OCI-M1 (cell line): ENCODE measurements around the gene STX17.
"Not testable (repeated sequence)": the region's sequence is repeated elsewhere in the genome, so short reads cannot be mapped to it uniquely, and the experiment has no call there.

ENCODE experiments used
- DNase-seq: peaks from one replicate; lab custom pipeline; 2025; lab: John Stamatoyannopoulos, UW

The STX17 gene

GRCh38 chr9:99967457-99967856 is 61.0 kb downstream of the STX17 start:
- no peak for DNase-seq

GRCh38 chr9:99970481-99970880 is 64.0 kb downstream of the STX17 start:
- DNase-seq, result no peak

GRCh38 chr9:99971410-99971809 is 65.0 kb downstream of the STX17 start:
- no peak for DNase-seq

GRCh38 chr9:99973455-99973854 is 67.0 kb downstream of the STX17 start:
- no peak for DNase-seq

GRCh38 chr9:99977033-99977792 is 70.8 kb downstream of the STX17 start:
- peak; percentile 37 for DNase-seq

GRCh38 chr9:99978221-99978620 is 71.8 kb downstream of the STX17 start:
- no peak for DNase-seq

- DNase-seq, result peak; percentile 80
Measured at GRCh38 chr9:99980598-99980997, 74.1 kb downstream of the STX17 start.

- no peak for DNase-seq
Measured at GRCh38 chr9:99986642-99987041, 80.2 kb downstream of the STX17 start.

- not testable (repeated sequence) for DNase-seq
Measured at GRCh38 chr9:99990508-99990907, 84.1 kb downstream of the STX17 start.

GRCh38 chr9:99998266-99998665 is 91.8 kb downstream of the STX17 start:
- DNase-seq, result no peak

- DNase-seq, result no peak
Measured at GRCh38 chr9:99998866-99999265, 92.4 kb downstream of the STX17 start.

- no peak for DNase-seq
Measured at GRCh38 chr9:99999797-100000196, 93.3 kb downstream of the STX17 start.

- DNase-seq, result peak; percentile 76
Measured at GRCh38 chr9:100011062-100011681, 104.7 kb downstream of the STX17 start.

- DNase-seq, result no peak
Measured at GRCh38 chr9:100012279-100012678, 105.8 kb downstream of the STX17 start.

GRCh38 chr9:100013573-100013972 is 107.1 kb downstream of the STX17 start:
- no peak for DNase-seq

- DNase-seq, result no peak
Measured at GRCh38 chr9:100014846-100015245, 108.4 kb downstream of the STX17 start.

GRCh38 chr9:100019541-100019940 is 113.1 kb downstream of the STX17 start:
- DNase-seq, result no peak
